ENCODE data around the gene CCDC112. TPM values are rescaled to one million over a fixed set of nuclear protein-coding genes. Genes with fewer than 3 reads are reported as not detected.

CCDC112 gene
- total and polyA plus RNA-seq, 9 of the 15 experiments (the other 6 are each of a cell fraction or from before 2014, with no cell fraction given): 3.3 to 15.3 (median 7.4) TPM

GRCh38 chr5:115296124-115297022, at the start of gene CCDC112 (continued):
- no peak for TF ChIP-seq MIER1 (IDR thresholded peaks at IDR 0.05; ENCODE audit: low read depth)
- no peak for TF ChIP-seq ZNF655 (CRISPR knock-in tag; IDR thresholded peaks at IDR 0.05)
- no peak for TF ChIP-seq NFE2L1 (tag; IDR thresholded peaks at IDR 0.05; ENCODE audit: borderline replicate concordance, low read depth)
- TF ChIP-seq, protein P1, sequence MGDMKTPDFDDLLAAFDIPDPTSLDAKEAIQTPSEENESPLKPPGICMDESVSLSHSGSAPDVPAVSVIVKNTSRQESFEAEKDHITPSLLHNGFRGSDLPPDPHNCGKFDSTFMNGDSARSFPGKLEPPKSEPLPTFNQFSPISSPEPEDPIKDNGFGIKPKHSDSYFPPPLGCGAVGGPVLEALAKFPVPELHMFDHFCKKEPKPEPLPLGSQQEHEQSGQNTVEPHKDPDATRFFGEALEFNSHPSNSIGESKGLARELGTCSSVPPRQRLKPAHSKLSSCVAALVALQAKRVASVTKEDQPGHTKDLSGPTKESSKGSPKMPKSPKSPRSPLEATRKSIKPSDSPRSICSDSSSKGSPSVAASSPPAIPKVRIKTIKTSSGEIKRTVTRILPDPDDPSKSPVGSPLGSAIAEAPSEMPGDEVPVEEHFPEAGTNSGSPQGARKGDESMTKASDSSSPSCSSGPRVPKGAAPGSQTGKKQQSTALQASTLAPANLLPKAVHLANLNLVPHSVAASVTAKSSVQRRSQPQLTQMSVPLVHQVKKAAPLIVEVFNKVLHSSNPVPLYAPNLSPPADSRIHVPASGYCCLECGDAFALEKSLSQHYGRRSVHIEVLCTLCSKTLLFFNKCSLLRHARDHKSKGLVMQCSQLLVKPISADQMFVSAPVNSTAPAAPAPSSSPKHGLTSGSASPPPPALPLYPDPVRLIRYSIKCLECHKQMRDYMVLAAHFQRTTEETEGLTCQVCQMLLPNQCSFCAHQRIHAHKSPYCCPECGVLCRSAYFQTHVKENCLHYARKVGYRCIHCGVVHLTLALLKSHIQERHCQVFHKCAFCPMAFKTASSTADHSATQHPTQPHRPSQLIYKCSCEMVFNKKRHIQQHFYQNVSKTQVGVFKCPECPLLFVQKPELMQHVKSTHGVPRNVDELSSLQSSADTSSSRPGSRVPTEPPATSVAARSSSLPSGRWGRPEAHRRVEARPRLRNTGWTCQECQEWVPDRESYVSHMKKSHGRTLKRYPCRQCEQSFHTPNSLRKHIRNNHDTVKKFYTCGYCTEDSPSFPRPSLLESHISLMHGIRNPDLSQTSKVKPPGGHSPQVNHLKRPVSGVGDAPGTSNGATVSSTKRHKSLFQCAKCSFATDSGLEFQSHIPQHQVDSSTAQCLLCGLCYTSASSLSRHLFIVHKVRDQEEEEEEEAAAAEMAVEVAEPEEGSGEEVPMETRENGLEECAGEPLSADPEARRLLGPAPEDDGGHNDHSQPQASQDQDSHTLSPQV (IDR thresholded peaks at IDR 0.05): peak; percentile 55; the same call in 1 of the 2 replicates
- no peak for TF ChIP-seq HDGF (IDR thresholded peaks at IDR 0.05)
- no peak; the same call in 1 of the 2 replicates for TF ChIP-seq SMAD4 (CRISPR knock-in tag; conservative IDR thresholded peaks at IDR 0.05)
- TF ChIP-seq, protein P2, sequence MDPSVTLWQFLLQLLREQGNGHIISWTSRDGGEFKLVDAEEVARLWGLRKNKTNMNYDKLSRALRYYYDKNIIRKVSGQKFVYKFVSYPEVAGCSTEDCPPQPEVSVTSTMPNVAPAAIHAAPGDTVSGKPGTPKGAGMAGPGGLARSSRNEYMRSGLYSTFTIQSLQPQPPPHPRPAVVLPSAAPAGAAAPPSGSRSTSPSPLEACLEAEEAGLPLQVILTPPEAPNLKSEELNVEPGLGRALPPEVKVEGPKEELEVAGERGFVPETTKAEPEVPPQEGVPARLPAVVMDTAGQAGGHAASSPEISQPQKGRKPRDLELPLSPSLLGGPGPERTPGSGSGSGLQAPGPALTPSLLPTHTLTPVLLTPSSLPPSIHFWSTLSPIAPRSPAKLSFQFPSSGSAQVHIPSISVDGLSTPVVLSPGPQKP (CRISPR knock-in tag; IDR thresholded peaks at IDR 0.05): no peak
- TF ChIP-seq STAT5B (CRISPR knock-in tag; IDR thresholded peaks at IDR 0.05): no peak
- TF ChIP-seq KDM2B (CRISPR knock-in tag; IDR thresholded peaks at IDR 0.05): no peak
- no peak for TF ChIP-seq KAT7 (CRISPR knock-in tag; IDR thresholded peaks at IDR 0.05; ENCODE audit: borderline replicate concordance)
- TF ChIP-seq SLC30A9 (CRISPR knock-in tag; IDR thresholded peaks at IDR 0.05): no peak
- TF ChIP-seq, protein P3, sequence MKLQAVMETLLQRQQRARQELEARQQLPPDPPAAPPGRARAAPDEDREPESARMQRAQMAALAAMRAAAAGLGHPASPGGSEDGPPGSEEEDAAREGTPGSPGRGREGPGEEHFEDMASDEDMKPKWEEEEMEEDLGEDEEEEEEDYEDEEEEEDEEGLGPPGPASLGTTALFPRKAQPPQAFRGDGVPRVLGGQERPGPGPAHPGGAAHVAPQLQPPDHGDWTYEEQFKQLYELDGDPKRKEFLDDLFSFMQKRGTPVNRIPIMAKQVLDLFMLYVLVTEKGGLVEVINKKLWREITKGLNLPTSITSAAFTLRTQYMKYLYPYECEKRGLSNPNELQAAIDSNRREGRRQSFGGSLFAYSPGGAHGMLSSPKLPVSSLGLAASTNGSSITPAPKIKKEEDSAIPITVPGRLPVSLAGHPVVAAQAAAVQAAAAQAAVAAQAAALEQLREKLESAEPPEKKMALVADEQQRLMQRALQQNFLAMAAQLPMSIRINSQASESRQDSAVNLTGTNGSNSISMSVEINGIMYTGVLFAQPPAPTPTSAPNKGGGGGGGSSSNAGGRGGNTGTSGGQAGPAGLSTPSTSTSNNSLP (IDR thresholded peaks at IDR 0.05; ENCODE audit: borderline replicate concordance, low read depth, low read length): no peak
- no peak for TF ChIP-seq IFI16 (CRISPR knock-in tag; IDR thresholded peaks at IDR 0.05)

Measured in K562 (cell line).